Endothelial cell of umbilical vein (primary cell): Measurements from ENCODE around the gene CBLIF. TPM values are rescaled to one million over a fixed set of nuclear protein-coding genes. Genes with fewer than 3 reads are reported as not detected.

Experiments
- BruUV-seq: library from RNA; stranded (reverse); fragments of 400-500 nt; replicated peaks from 2 replicates; lab custom pipeline; 2021; lab: Mats Ljungman, UMichigan
- CTCF ChIA-PET: fragments of 300-600, 350-600 bp; sonication (Branson Sonifier 250); formaldehyde crosslinking; loops from one replicate; lab custom pipeline; 2021; ENCODE audit warnings: antibody characterized with exemption, inconsistent platforms; lab: Charles Lee
- POLR2A ChIA-PET: fragments of 300-600, 350-600 bp; sonication (Branson Sonifier 250); formaldehyde crosslinking; loops from one replicate; lab custom pipeline; 2021; ENCODE audit warnings: antibody characterized with exemption, inconsistent platforms; lab: Charles Lee
- DNase-seq: peaks from one replicate; pipeline ENCODE4 v3.0.0-alpha.2; 2011; ENCODE audit warnings: low read depth, low spot score
- FAIRE-seq: peaks from 2 replicates; lab custom pipeline; 2011; peaks lifted over from hg19 to GRCh38; lab: Jason Lieb, UNC
- H2AFZ ChIP-seq: 2 replicates; pipeline ENCODE4 v1.6.0; 2012; ENCODE audit warnings: low read depth, low read length, control low read depth, inconsistent platforms
- H3K27ac ChIP-seq: 2 replicates; pipeline ENCODE4 v1.5.1; 2011; ENCODE audit warnings: low read depth, mild to moderate bottlenecking, control low read depth, low read length, moderate library complexity; ENCODE audit not compliant: insufficient read depth
- H3K27me3 ChIP-seq, 2 experiments: 2 replicates each; pipeline versions ENCODE4 v1.6.0 to v1.6.1; 2011; ENCODE audit warnings: low read length in 2 of 2, mixed read lengths in 1 of 2; ENCODE audit not compliant: control insufficient read depth in 2 of 2, insufficient read depth in 2 of 2
- H3K36me3 ChIP-seq, 2 experiments: 2 replicates in 1 of 2; 3 replicates in 1 of 2; pipeline ENCODE4 v1.5.1; 2011; ENCODE audit warnings: low read length in 2 of 2, mild to moderate bottlenecking in 1 of 2, moderate library complexity in 1 of 2; ENCODE audit not compliant: control insufficient read depth in 2 of 2, insufficient read depth in 2 of 2; ENCODE audit errors: extremely low read depth in 1 of 2
- H3K4me1 ChIP-seq: 3 replicates; pipeline ENCODE4 v1.5.1; 2011; ENCODE audit warnings: mild to moderate bottlenecking, low read length; ENCODE audit not compliant: control insufficient read depth, insufficient read depth; ENCODE audit errors: extremely low read depth
- H3K4me2 ChIP-seq: 2 replicates; pipeline ENCODE4 v1.6.1; 2011; ENCODE audit warnings: low read length, control low read depth, mixed read lengths; ENCODE audit not compliant: insufficient read depth
- H3K4me3 ChIP-seq, 3 experiments: fragments of 200-600 bp in 1 of 3; sonication (generic), shearing (Covaris generic) in 1 of 3; replicated peaks in 1 of 3; 2 replicates each; pipeline ENCODE4 v1.5.1; 2011 to 2016; ENCODE audit warnings: control low read depth in 3 of 3, low read length in 3 of 3, mild to moderate bottlenecking in 2 of 3, inconsistent platforms in 1 of 3, low read depth in 1 of 3, moderate library complexity in 1 of 3; ENCODE audit not compliant: insufficient read depth in 1 of 3
- H3K79me2 ChIP-seq: 2 replicates; pipeline ENCODE4 v1.6.0; 2012; ENCODE audit warnings: low read length, inconsistent platforms; ENCODE audit not compliant: control insufficient read depth, insufficient read depth
- H3K9ac ChIP-seq: replicated peaks from 2 replicates; pipeline ENCODE3; 2011; ENCODE audit warnings: low read length, control low read depth; ENCODE audit not compliant: insufficient read depth; ENCODE audit errors: extremely low read depth
- H3K9me1 ChIP-seq: replicated peaks from 3 replicates; pipeline ENCODE4 v1.6.0; 2011; ENCODE audit warnings: mild to moderate bottlenecking, low read length; ENCODE audit not compliant: control insufficient read depth, insufficient read depth; ENCODE audit errors: extremely low read depth
- H3K9me3 ChIP-seq: replicated peaks from 2 replicates; pipeline ENCODE4 v1.5.1; 2012; ENCODE audit warnings: low read length, inconsistent platforms; ENCODE audit not compliant: control insufficient read depth, insufficient read depth
- H4K20me1 ChIP-seq: replicated peaks from 2 replicates; pipeline ENCODE3; 2011; ENCODE audit warnings: mild to moderate bottlenecking, low read length; ENCODE audit not compliant: control insufficient read depth, insufficient read depth; ENCODE audit errors: extremely low read depth
- EZH2 ChIP-seq: IDR thresholded peaks from 2 replicates; pipeline ENCODE4 v1.6.1; 2012; ENCODE audit warnings: borderline replicate concordance, low read depth, mild to moderate bottlenecking, moderate library complexity, low read length, inconsistent platforms; ENCODE audit not compliant: severe bottlenecking
- FOS ChIP-seq: IDR thresholded peaks from 2 replicates; pipeline ENCODE4 v1.6.1; 2011; ENCODE audit warnings: mild to moderate bottlenecking, low read length, moderate library complexity, borderline replicate concordance; ENCODE audit not compliant: insufficient read depth
- GATA2 ChIP-seq: IDR thresholded peaks from 2 replicates; pipeline ENCODE4 v1.7.0; 2011; ENCODE audit warnings: low read depth, mild to moderate bottlenecking, moderate library complexity, mixed read lengths, low read length; ENCODE audit not compliant: insufficient read length, insufficient read depth
- JUN ChIP-seq: IDR thresholded peaks from 2 replicates; pipeline ENCODE4 v1.6.1; 2011; ENCODE audit warnings: borderline replicate concordance, low read depth; ENCODE audit not compliant: insufficient read length, insufficient read depth
- MYC ChIP-seq: IDR thresholded peaks from one replicate; pipeline ENCODE4 v1.6.1; 2011; ENCODE audit warnings: mild to moderate bottlenecking, low read depth, low read length
- POLR2A ChIP-seq: IDR thresholded peaks from 2 replicates; pipeline ENCODE4 v1.6.1; 2012; ENCODE audit warnings: low read depth, mild to moderate bottlenecking, control low read depth, low read length
- POLR2AphosphoS5 ChIP-seq: IDR thresholded peaks from 2 replicates; pipeline ENCODE4 v1.6.1; 2012; ENCODE audit warnings: low read depth, mild to moderate bottlenecking, control low read depth, low read length, moderate library complexity; ENCODE audit not compliant: insufficient read depth
- dilution Hi-C: fragments of 300-500 bp; cut with MboI; formaldehyde crosslinking; loops from one replicate; pipeline ENCODE4 v1.15.0; 2019; ENCODE audit warnings: low sequenced_read_pairs; ENCODE audit not compliant: extremely low pct_ligation_motif_present
- intact Hi-C: fragments of 100-400 bp; cut with micrococcal nuclease; formaldehyde crosslinking; loops from one replicate; pipeline ENCODE4 v1.10.0; 2022
- polyA plus RNA-seq, 4 experiments: library from polyadenylated mRNA; depleted of rRNA in 3 of 4; stranded (reverse) in 3 of 4; unstranded in 1 of 4; fragments of >200 nt; gene quantifications; 2 replicates each; pipeline versions ENCODE4 v1.2.1 to v1.2.3, GENCODE V29; 2011 to 2012; ENCODE audit warnings: missing spikeins in 1 of 4
- total RNA-seq: library from RNA; stranded (reverse); gene quantifications from 2 replicates; pipeline ENCODE4 v1.2.3, GENCODE V29; 2021
- TF ChIP-seq, protein P1 (sequence below), 2 donors: IDR thresholded peaks; 1 replicate in 1 of 2; 2 replicates in 1 of 2; pipeline ENCODE4 v1.5.1; 2011; ENCODE audit warnings: low read length in 2 of 2, mild to moderate bottlenecking in 2 of 2, moderate library complexity in 2 of 2, control low read depth in 1 of 2, inconsistent platforms in 1 of 2, low read depth in 1 of 2; ENCODE audit not compliant: insufficient read depth in 1 of 2; ENCODE audit errors: extremely low read depth in 1 of 2
- TF ChIP-seq, protein P2 (sequence below): IDR thresholded peaks from 2 replicates; pipeline ENCODE4 v1.6.1; 2011; ENCODE audit not compliant: insufficient read depth, insufficient read length

CBLIF gene
- total and polyA plus RNA-seq, 2 donors (not counting 3 experiments of a cell fraction or from before 2014, with no cell fraction given) = not detected

DNA sequence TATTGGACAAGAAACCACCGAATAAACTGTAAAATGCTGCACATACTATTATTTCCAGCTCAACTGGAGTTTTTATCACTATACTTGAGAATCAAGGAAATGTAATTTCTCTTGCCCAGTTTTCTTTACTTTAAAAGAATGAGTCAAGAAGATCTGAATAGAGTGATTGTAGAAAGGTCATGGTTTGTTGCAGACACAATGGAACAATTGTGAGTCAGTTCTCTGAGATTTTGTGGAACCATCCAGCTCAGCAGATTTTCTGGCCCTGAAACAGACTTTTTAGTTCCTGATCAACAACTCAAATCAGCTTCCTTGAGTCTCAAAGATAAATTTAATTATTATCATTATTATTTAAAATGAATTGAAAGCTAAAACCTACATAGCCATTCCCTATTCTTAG is 19.7 kb upstream of the CBLIF start:
- TF ChIP-seq FOS (peak; percentile 65), GATA2 (peak; percentile 26), JUN (peak; percentile 56), MYC (no peak)
- TF ChIP-seq, protein P1, sequence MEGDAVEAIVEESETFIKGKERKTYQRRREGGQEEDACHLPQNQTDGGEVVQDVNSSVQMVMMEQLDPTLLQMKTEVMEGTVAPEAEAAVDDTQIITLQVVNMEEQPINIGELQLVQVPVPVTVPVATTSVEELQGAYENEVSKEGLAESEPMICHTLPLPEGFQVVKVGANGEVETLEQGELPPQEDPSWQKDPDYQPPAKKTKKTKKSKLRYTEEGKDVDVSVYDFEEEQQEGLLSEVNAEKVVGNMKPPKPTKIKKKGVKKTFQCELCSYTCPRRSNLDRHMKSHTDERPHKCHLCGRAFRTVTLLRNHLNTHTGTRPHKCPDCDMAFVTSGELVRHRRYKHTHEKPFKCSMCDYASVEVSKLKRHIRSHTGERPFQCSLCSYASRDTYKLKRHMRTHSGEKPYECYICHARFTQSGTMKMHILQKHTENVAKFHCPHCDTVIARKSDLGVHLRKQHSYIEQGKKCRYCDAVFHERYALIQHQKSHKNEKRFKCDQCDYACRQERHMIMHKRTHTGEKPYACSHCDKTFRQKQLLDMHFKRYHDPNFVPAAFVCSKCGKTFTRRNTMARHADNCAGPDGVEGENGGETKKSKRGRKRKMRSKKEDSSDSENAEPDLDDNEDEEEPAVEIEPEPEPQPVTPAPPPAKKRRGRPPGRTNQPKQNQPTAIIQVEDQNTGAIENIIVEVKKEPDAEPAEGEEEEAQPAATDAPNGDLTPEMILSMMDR (IDR thresholded peaks at IDR 0.05; ENCODE audit: extremely low read depth in 1 of 2, insufficient read depth in 1 of 2, low read depth in 1 of 2, low read length in 2 of 2) = no peak
- peak overlapping the region; percentile 2 for H3K4me2 ChIP-seq
- no peaks in the 10 kb centered on the region for H3K9me3 ChIP-seq
- H3K79me2 ChIP-seq = no peaks in the 10 kb centered on the region
- no peaks in the 10 kb centered on the region for H3K27me3 ChIP-seq
- BruUV-seq = no TSS peak
- no peaks in the 10 kb centered on the region for H4K20me1 ChIP-seq
- no peaks in the 10 kb centered on the region for H3K9me1 ChIP-seq
- DNase-seq (peak; percentile 95), FAIRE-seq (peak; percentile 90)
- no peak overlapping the region for H3K4me3 ChIP-seq
- H3K4me1 ChIP-seq = peaks cover 15% of the 10 kb centered on the region
- POLR2A ChIA-PET = no interaction called here
- peak overlapping the region; percentile 44 for H3K27ac ChIP-seq
- dilution Hi-C loops = no loop called here
- H3K9ac ChIP-seq = no peak overlapping the region
- no peak overlapping the region for H2AFZ ChIP-seq
- no peaks in the 10 kb centered on the region for H3K36me3 ChIP-seq
- CTCF ChIA-PET = interaction anchor here (1.0 to 1.5 kb wide), 7 partner anchors 9 to 386 kb away, joined by 3 to 17 read pairs (median 4); no protein-coding TSS in a partner anchor
- intact Hi-C loops = loop anchor here (2.0 kb wide), 1 partner anchor 36 kb away; no protein-coding TSS in a partner anchor

DNA sequence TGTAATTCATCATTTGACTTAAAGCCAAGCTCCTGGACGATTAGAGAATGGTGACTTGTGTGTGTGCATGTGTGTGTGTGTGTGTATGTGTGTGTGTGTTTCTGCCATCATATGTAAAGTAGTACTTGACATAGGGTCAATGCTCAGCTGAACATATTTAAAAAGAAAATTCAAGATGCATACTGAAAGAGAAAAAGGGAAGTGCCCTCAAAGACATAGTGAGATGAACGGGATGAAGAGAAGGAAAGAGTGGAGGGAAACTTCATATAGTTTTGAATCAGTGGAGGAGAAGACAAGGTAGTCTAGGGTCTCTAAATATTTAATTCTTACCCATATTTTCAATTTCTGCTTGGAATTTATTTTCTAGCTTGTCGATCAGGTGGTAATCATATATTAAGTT is 17.0 kb upstream of the CBLIF start:
- no peaks in the 10 kb centered on the region for H3K9me3 ChIP-seq
- H3K9ac ChIP-seq = no peak overlapping the region
- no peaks in the 10 kb centered on the region for H3K27me3 ChIP-seq
- FAIRE-seq = no peak
- no peaks in the 10 kb centered on the region for H3K36me3 ChIP-seq
- H3K27ac ChIP-seq = no peak overlapping the region
- no peak for TF ChIP-seq GATA2
- TF ChIP-seq, protein P1 (IDR thresholded peaks at IDR 0.05; ENCODE audit: extremely low read depth in 1 of 2, insufficient read depth in 1 of 2, low read depth in 1 of 2, low read length in 2 of 2) = no peak
- no peak for TF ChIP-seq FOS
- no peak for TF ChIP-seq POLR2A
- no peak for TF ChIP-seq MYC
- TF ChIP-seq POLR2AphosphoS5 = no peak
- TF ChIP-seq JUN = no peak
- TF ChIP-seq, protein P2, sequence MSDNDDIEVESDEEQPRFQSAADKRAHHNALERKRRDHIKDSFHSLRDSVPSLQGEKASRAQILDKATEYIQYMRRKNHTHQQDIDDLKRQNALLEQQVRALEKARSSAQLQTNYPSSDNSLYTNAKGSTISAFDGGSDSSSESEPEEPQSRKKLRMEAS = no peak
- no peak for TF ChIP-seq EZH2
- DNase-seq = no peak
- intact Hi-C loops = no loop called here
- CTCF ChIA-PET = interaction anchor here (1.5 kb wide), 1 partner anchor 56 kb away, joined by 3 read pairs; no protein-coding TSS in a partner anchor
- dilution Hi-C loops = no loop called here
- H3K4me1 ChIP-seq = peaks cover 26% of the 10 kb centered on the region
- POLR2A ChIA-PET = no interaction called here
- BruUV-seq = no TSS peak
- no peaks in the 10 kb centered on the region for H3K79me2 ChIP-seq
- H3K4me3 ChIP-seq = no peak overlapping the region
- no peaks in the 10 kb centered on the region for H3K9me1 ChIP-seq
- H3K4me2 ChIP-seq = no peak overlapping the region
- H2AFZ ChIP-seq = no peak overlapping the region
- no peaks in the 10 kb centered on the region for H4K20me1 ChIP-seq
